ENCODE data around the gene NRTN.

Gene NRTN

GRCh38 chr19:5799247-5800241, 5.3 kb upstream of the NRTN start:
- Histone ChIP-seq H3K27me3 (ENCODE audit: insufficient read depth, low read length) (no peaks in the 10 kb centered on the region), H4K12ac (ENCODE audit: low read depth, low read length) (no peak overlapping the region), H4K8ac (ENCODE audit: low read depth, low read length) (no peak overlapping the region), H3K14ac (ENCODE audit: low read length) (no peak overlapping the region), H3K4me1 (ENCODE audit: control insufficient read depth in 1 of 2, insufficient read depth in 2 of 2, low read length in 2 of 2) (peaks cover 5% of the 10 kb centered on the region in 2 experiments), H2BK12ac (ENCODE audit: low read length) (no peak overlapping the region), H2BK5ac (ENCODE audit: low read depth, low read length, poor library complexity) (no peak overlapping the region), H3K36me3 (ENCODE audit: control insufficient read depth in 1 of 2, insufficient read depth in 2 of 2, low read length in 2 of 2) (no peaks in the 10 kb centered on the region), H3K23ac (ENCODE audit: low read length) (no peak overlapping the region), H3K4ac (ENCODE audit: low read depth, low read length) (no peak overlapping the region), H3K9me3 (ENCODE audit: insufficient read depth, low read depth, low read length) (peaks cover 3% of the 10 kb centered on the region), H3K79me1 (ENCODE audit: low read length) (no peaks in the 10 kb centered on the region), H2BK120ac (ENCODE audit: insufficient read depth, low read length, poor library complexity) (no peak overlapping the region), H3K4me2 (ENCODE audit: low read length) (no peak overlapping the region), H3K79me2 (ENCODE audit: control insufficient read depth, insufficient read depth, low read length, poor library complexity) (no peaks in the 10 kb centered on the region), H2AFZ (ENCODE audit: insufficient read depth, low read length, poor library complexity) (no peak overlapping the region), H3K9ac (ENCODE audit: low read length) (no peak overlapping the region), H3K27ac (ENCODE audit: low read depth, low read length) (no peak overlapping the region), H3K18ac (ENCODE audit: low read length) (no peak overlapping the region), H4K91ac (ENCODE audit: low read depth, low read length) (no peak overlapping the region), H3K4me3 (ENCODE audit: low read depth, low read length) (no peak overlapping the region), H2AK5ac (ENCODE audit: low read length) (no peak overlapping the region)
- WGBS (ENCODE audit: extremely low coverage, insufficient coverage, insufficient read length), result no CpG with 5 or more reads among the region's 37 CpGs
- no peak for DNase-seq

GRCh38 chr19:5800361-5801270, 4.3 kb upstream of the NRTN start:
- Histone ChIP-seq H3K4me3 (ENCODE audit: low read depth, low read length) (no peak overlapping the region), H2BK12ac (ENCODE audit: low read length) (no peak overlapping the region), H3K4me2 (ENCODE audit: low read length) (no peak overlapping the region), H3K36me3 (ENCODE audit: control insufficient read depth in 1 of 2, insufficient read depth in 2 of 2, low read length in 2 of 2) (no peaks in the 10 kb centered on the region), H2AK5ac (ENCODE audit: low read length) (no peak overlapping the region), H4K12ac (ENCODE audit: low read depth, low read length) (no peak overlapping the region), H3K9me3 (ENCODE audit: insufficient read depth, low read depth, low read length) (peaks cover 3% of the 10 kb centered on the region), H3K23ac (ENCODE audit: low read length) (no peak overlapping the region), H3K79me2 (ENCODE audit: control insufficient read depth, insufficient read depth, low read length, poor library complexity) (no peaks in the 10 kb centered on the region), H4K91ac (ENCODE audit: low read depth, low read length) (no peak overlapping the region), H2AFZ (ENCODE audit: insufficient read depth, low read length, poor library complexity) (no peak overlapping the region), H3K79me1 (ENCODE audit: low read length) (no peaks in the 10 kb centered on the region), H3K18ac (ENCODE audit: low read length) (no peak overlapping the region), H2BK5ac (ENCODE audit: low read depth, low read length, poor library complexity) (no peak overlapping the region), H3K9ac (ENCODE audit: low read length) (no peak overlapping the region), H3K27me3 (ENCODE audit: insufficient read depth, low read length) (peaks cover 4% of the 10 kb centered on the region), H3K27ac (ENCODE audit: low read depth, low read length) (no peak overlapping the region), H3K14ac (ENCODE audit: low read length) (no peak overlapping the region), H3K4ac (ENCODE audit: low read depth, low read length) (no peak overlapping the region), H3K4me1 (ENCODE audit: control insufficient read depth in 1 of 2, insufficient read depth in 2 of 2, low read length in 2 of 2) (peaks cover 5 to 6% of the 10 kb centered on the region in 2 experiments), H4K8ac (ENCODE audit: low read depth, low read length) (no peak overlapping the region), H2BK120ac (ENCODE audit: insufficient read depth, low read length, poor library complexity) (no peak overlapping the region)
- WGBS (ENCODE audit: extremely low coverage, insufficient coverage, insufficient read length), result no CpG with 5 or more reads among the region's 17 CpGs
- no peak for DNase-seq

GRCh38 chr19:5801796-5802619, 2.9 kb upstream of the NRTN start:
- Histone ChIP-seq H2BK12ac (ENCODE audit: low read length) (no peak overlapping the region), H3K27ac (ENCODE audit: low read depth, low read length) (no peak overlapping the region), H3K18ac (ENCODE audit: low read length) (no peak overlapping the region), H2BK120ac (ENCODE audit: insufficient read depth, low read length, poor library complexity) (no peak overlapping the region), H2AK5ac (ENCODE audit: low read length) (no peak overlapping the region), H3K9ac (ENCODE audit: low read length) (no peak overlapping the region), H3K4me1 (ENCODE audit: control insufficient read depth in 1 of 2, insufficient read depth in 2 of 2, low read length in 2 of 2) (peaks cover 5 to 7% of the 10 kb centered on the region in 2 experiments), H3K79me2 (ENCODE audit: control insufficient read depth, insufficient read depth, low read length, poor library complexity) (no peaks in the 10 kb centered on the region), H2AFZ (ENCODE audit: insufficient read depth, low read length, poor library complexity) (no peak overlapping the region), H4K12ac (ENCODE audit: low read depth, low read length) (no peak overlapping the region), H3K4ac (ENCODE audit: low read depth, low read length) (no peak overlapping the region), H3K27me3 (ENCODE audit: insufficient read depth, low read length) (peaks cover 5% of the 10 kb centered on the region), H3K36me3 (ENCODE audit: control insufficient read depth in 1 of 2, insufficient read depth in 2 of 2, low read length in 2 of 2) (no peaks in the 10 kb centered on the region), H2BK5ac (ENCODE audit: low read depth, low read length, poor library complexity) (no peak overlapping the region), H3K9me3 (ENCODE audit: insufficient read depth, low read depth, low read length) (peaks cover 3% of the 10 kb centered on the region), H3K23ac (ENCODE audit: low read length) (no peak overlapping the region), H4K91ac (ENCODE audit: low read depth, low read length) (no peak overlapping the region), H4K8ac (ENCODE audit: low read depth, low read length) (no peak overlapping the region), H3K14ac (ENCODE audit: low read length) (no peak overlapping the region), H3K4me3 (ENCODE audit: low read depth, low read length) (no peak overlapping the region), H3K79me1 (ENCODE audit: low read length) (no peaks in the 10 kb centered on the region), H3K4me2 (ENCODE audit: low read length) (no peak overlapping the region)
- DNase-seq, result no peak
- no CpG with 5 or more reads among the region's 33 CpGs for WGBS (ENCODE audit: extremely low coverage, insufficient coverage, insufficient read length)

GRCh38 chr19:5803441-5803751, 1.5 kb upstream of the NRTN start:
- WGBS (ENCODE audit: extremely low coverage, insufficient coverage, insufficient read length), result no CpG with 5 or more reads among the region's 8 CpGs
- no peak overlapping the region for H3K9ac ChIP-seq (ENCODE audit: low read length)
- no peak overlapping the region for H3K23ac ChIP-seq (ENCODE audit: low read length)
- H3K36me3 ChIP-seq (ENCODE audit: control insufficient read depth in 1 of 2, insufficient read depth in 2 of 2, low read length in 2 of 2), result no peaks in the 10 kb centered on the region
- peaks cover 5% of the 10 kb centered on the region for H3K27me3 ChIP-seq (ENCODE audit: insufficient read depth, low read length)
- H3K79me2 ChIP-seq (ENCODE audit: control insufficient read depth, insufficient read depth, low read length, poor library complexity), result no peaks in the 10 kb centered on the region
- no peak overlapping the region for H3K27ac ChIP-seq (ENCODE audit: low read depth, low read length)
- no peak overlapping the region for H2AK5ac ChIP-seq (ENCODE audit: low read length)
- H3K79me1 ChIP-seq (ENCODE audit: low read length), result no peaks in the 10 kb centered on the region
- no peak overlapping the region for H3K18ac ChIP-seq (ENCODE audit: low read length)
- H3K4me1 ChIP-seq (ENCODE audit: control insufficient read depth in 1 of 2, insufficient read depth in 2 of 2, low read length in 2 of 2), result peaks cover 5 to 7% of the 10 kb centered on the region in 2 experiments
- H3K9me3 ChIP-seq (ENCODE audit: insufficient read depth, low read depth, low read length), result peaks cover 3% of the 10 kb centered on the region
- H3K4ac ChIP-seq (ENCODE audit: low read depth, low read length), result no peak overlapping the region
- no peak overlapping the region for H2BK5ac ChIP-seq (ENCODE audit: low read depth, low read length, poor library complexity)
- no peak overlapping the region for H4K12ac ChIP-seq (ENCODE audit: low read depth, low read length)
- no peak overlapping the region for H2BK12ac ChIP-seq (ENCODE audit: low read length)
- H4K91ac ChIP-seq (ENCODE audit: low read depth, low read length), result no peak overlapping the region
- H2BK120ac ChIP-seq (ENCODE audit: insufficient read depth, low read length, poor library complexity), result no peak overlapping the region
- H3K4me2 ChIP-seq (ENCODE audit: low read length), result peak overlapping the region; percentile 69
- no peak for DNase-seq
- no peak overlapping the region for H3K14ac ChIP-seq (ENCODE audit: low read length)
- H2AFZ ChIP-seq (ENCODE audit: insufficient read depth, low read length, poor library complexity), result peak overlapping the region; percentile 7
- no peak overlapping the region for H3K4me3 ChIP-seq (ENCODE audit: low read depth, low read length)
- H4K8ac ChIP-seq (ENCODE audit: low read depth, low read length), result peak overlapping the region; percentile 15
